ENCODE results near the gene CDK5RAP2. TPM values are rescaled to one million over a fixed set of nuclear protein-coding genes. Genes with fewer than 3 reads are reported as not detected.

The CDK5RAP2 gene
- total RNA-seq, 1 donor from 2014 or later: 74.0 TPM

DNA sequence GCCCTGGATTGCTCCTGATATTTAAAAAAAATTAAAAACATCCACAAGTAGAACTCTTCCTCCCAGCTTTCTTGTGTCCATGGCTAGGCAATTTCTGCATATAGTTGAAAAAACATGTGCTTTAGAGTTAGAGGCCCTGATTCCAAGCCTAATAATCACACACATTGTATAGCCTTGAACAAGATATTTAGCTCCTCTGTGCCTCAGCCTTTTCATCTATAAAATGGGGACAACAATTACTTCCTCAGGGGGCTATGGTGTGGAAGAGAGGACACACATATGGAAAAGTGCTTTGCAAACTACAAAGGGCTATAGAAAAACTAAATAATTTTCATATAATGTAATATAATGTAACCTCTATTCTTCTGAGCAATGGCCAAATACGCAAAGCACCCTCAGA is 23.0 kb upstream of the CDK5RAP2 start:
- no peak for DNase-seq
- intact Hi-C loops (cut with DNase I): no loop called here
- ATAC-seq (ENCODE audit: poor library complexity): no peak

DNA sequence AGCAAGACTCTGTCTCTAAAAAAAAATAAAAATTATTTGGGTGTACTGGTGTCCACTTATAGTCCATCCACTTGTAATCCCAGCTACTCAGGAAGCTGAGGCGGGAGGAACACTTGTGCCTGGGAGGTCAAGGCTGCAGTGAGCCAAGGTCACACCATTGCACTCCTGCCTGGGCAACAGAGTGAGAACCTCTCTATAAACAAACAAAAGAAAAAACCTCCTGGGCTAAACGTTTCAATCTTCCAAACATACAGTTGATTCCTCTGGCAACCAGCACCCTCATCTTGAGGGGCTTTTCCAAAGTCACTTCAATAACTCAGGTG is 13.9 kb upstream of the CDK5RAP2 start:
- DNase-seq (no peak), ATAC-seq (ENCODE audit: poor library complexity) (no peak)
- intact Hi-C loops (cut with DNase I): no loop called here

DNA sequence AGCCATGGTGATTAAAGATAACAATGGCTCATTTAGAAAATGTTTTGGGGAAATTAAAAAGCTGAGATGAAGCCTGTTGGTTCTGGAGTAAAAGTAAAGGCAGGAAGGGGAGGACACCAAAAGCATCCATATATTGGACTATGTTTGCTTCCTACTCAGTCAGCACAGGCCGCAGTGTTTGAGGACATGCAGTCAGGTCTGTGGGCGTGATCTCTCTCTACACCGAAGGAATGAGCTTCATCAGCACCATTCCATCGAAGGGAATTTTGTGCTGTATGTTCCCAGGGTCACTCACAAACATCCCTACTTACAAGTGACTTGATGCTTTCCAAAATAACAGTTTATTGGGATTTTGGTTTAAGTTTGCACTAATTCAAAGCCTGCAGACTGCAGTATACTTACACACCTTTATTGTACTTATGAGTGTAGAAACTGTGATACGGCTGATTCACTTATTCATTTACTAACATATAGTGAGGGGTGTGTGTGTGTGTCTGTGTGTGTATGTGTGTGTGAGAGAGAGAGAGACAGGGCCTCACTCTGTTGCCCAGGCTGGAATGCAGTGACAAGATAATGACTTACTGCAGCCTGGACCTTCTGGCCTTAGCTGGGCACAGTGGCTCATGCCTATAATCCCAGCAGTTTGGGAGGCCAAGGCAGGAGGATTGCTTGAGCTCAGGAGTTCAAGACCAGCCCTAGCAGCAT is 13.4 kb upstream of the CDK5RAP2 start:
- DNase-seq (no peak), ATAC-seq (ENCODE audit: poor library complexity) (no peak)
- intact Hi-C loops (cut with DNase I): no loop called here

DNA sequence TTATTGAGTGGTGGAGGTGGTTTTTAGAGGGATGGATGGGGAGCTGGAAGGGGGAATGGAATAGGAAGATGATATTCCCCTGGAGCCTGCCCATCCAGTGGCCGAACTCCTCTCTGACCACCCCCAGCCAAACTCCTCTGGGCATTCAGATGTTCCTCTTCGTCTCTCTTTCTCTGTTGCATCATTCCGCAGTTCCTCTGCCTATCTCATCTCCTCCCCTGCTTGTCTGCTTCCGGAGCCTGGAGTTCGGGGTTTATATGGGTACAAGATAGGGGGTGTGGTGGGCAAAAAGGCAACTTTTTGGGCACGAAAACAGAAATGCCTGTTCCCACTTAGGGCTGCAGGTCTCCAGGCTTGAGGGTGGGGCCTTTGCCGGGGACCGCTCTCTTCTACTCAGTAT is 12.2 kb upstream of the CDK5RAP2 start:
- ATAC-seq (ENCODE audit: poor library complexity) (no peak), DNase-seq (no peak)
- intact Hi-C loops (cut with DNase I): no loop called here

DNA sequence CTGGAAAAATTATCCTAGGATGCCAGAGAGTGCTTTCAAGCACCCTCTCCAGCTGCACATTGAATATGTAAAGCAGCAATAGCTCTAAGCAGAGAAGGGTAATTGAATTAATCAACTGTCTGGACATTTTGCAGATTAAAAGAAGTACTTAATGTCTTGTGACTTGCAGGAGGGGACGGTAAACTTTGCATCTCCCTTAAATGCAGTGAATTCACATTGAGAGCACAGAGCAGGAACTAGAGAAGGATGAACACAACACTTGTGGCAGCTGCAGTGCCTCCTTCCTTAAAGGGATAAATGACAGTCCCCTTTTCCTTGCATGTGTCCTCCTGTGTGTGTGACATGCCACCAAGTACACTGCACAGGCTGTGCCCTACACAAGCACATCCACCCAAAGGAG is 7.4 kb upstream of the CDK5RAP2 start:
- no peak for ATAC-seq (ENCODE audit: poor library complexity)
- intact Hi-C loops (cut with DNase I): no loop called here

DNA sequence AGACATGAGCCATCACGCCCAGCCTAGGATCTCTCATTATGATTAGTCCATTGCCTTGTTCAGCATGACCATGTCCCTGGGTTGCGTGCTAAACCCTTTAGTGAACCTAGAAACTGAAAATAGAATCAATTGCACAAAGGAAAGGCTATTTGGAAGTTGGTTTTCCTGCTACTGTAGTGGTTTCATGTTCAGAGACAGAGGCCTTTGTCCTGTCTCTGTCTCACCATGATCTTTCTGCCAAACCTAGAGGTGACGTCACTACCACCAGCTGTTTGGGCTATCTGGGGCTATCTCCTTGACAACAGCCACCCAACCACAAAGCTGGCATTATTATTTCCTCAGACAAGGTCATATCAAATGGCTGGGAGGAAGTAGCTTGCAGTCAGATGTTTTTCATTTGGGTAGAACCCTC is 4.0 kb upstream of the CDK5RAP2 start:
- intact Hi-C loops (cut with DNase I): no loop called here
- peak; percentile 22 for ATAC-seq (ENCODE audit: poor library complexity)
- DNase-seq: no peak

More for the DNA sequence above, 7.4 kb upstream of the CDK5RAP2 start:
- no peak for DNase-seq

DNA sequence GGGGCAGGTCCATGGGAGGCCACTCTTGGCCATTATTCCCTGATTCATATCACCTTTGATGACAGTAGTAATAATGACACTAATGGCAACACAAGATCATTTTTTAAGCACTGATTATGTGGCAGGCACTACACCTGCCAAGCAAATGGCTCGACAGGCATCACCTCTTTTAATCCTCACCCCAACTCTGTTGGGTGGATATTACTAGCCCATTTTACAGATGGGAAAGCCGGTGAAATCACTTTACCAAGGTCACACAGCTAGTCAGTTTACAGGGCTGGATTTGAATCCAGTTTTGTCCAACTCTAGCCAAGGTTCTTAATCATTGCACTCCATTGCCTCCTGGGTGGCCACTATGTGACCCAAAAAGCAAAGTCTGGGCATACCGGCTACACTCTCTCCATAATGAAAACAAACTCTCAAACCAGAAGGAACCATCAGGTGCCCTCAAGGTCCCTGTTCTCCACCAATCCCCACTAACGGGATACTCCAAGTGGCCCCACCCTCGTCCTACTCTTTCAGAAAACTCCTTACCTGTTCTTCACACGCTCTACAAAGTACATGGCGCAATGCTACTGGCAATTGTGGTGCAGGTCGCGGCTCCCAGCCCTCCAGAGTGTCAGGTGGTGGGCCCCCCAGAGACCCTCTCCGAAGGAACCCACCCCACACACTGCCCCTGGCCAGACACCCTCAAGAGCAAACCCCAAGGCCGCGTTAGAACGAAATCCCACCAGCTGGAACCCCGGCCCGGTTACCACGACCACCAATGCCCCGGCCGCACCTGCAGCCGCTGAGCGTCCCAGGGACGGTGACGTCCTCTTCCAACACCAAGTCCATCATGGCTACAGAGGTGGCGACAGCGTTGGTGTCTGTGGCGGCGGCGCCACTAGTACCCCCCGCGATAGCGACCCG is 572 bp downstream of the CDK5RAP2 start:
- intact Hi-C loops (cut with DNase I): no loop called here
- no peak for DNase-seq
- ATAC-seq (ENCODE audit: poor library complexity): peak; percentile 4

DNA sequence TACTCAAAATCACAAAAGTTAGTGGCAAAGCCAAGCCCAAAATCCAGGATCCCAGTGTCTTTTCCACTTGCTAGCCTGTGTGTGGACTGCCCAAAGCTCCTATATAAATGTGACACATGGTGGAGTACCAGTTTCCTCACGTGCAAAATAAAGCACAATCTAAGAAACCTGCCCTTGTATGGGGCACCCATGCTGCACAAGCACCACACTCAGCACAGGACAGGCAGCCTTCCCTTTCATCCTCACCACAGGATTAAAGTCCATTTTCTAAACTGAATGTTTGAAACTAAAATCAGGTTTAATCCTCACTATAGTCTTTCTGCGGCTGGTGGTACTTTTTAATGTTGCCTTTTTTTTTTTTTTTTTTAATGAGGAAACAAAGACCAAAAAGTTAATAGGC is 5.5 kb downstream of the CDK5RAP2 start:
- DNase-seq: no peak
- intact Hi-C loops (cut with DNase I): no loop called here
- ATAC-seq (ENCODE audit: poor library complexity): no peak

DNA sequence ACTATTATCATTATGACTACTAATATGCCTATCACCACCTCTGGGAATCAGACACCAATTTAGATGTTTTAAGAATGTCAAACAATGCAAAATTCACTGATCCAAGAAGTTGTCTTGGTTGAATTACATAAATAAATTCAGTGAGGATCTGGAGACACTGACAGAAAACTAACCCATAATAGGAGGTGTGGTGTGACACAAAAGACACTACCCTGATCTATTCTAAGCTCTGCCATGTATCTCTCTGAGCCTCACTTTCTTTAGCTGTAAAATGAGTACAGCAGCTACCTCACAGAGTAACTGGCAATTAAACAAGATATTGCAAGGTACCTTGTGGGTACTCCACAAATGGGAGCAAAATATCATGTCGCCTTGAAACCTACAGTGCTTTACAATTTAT is 7.5 kb downstream of the CDK5RAP2 start:
- intact Hi-C loops (cut with DNase I): no loop called here
- DNase-seq: no peak
- no peak for ATAC-seq (ENCODE audit: poor library complexity)

DNA sequence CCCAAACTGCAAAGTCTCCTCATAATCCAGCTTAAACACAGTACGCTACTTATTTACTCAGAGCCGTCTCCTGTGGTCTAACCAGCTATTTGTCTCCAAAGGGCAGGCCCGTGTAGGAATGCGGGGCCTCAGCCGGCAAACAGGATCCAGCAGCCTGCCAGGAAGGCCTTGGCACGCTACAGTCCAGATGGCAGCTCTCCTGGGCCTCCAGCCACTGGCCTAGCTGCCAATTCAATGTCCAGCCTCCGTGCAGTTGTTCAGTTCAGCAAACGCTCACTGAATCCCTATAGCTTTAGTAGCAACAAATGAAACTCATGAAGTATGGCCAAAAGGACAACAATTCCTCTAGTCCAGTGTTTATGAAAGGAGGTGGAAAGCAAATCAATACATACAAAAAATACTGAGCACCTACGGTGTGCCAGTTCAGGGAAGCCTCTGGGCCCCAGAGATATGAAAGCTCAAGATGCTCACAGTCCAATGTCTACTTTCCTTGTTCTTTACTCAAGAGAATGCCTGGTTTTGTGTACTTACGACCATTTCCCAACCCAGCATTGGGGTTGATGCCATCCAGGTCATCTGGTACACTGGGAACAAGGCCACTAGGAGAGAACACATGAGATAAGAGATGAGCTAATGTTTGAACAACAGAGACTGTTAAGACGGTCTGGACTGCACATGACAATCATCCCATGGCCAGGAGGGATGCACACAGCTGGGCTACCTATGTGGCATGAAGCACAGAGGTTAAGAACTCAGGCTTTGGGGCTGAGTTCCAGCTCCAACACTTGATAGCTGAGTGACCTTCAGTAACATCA is 8.3 kb downstream of the CDK5RAP2 start:
- DNase-seq: peak; percentile 79
- peak; percentile 92 for ATAC-seq (ENCODE audit: poor library complexity)

DNA sequence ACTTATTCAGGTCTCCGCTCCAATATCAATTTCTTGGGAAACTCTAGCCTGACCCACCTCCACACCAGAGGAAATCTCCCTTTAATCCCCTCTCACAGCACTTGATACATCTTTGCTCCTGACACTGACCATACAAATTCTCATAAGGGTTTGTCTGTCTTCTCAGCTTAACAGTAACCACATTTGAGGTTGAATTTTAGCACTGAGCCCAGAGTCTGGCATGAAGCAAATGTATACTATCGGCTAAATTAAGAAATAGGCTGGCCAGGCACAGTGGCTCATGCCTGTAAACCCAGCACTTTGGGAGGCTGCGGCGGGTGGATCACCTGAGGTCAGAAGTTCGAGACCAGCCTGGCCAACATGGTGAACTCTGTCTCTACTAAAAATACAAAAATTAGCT is 9.7 kb downstream of the CDK5RAP2 start:
- intact Hi-C loops (cut with DNase I): no loop called here

More for the DNA sequence above, 8.3 kb downstream of the CDK5RAP2 start:
- intact Hi-C loops (cut with DNase I): no loop called here

DNA sequence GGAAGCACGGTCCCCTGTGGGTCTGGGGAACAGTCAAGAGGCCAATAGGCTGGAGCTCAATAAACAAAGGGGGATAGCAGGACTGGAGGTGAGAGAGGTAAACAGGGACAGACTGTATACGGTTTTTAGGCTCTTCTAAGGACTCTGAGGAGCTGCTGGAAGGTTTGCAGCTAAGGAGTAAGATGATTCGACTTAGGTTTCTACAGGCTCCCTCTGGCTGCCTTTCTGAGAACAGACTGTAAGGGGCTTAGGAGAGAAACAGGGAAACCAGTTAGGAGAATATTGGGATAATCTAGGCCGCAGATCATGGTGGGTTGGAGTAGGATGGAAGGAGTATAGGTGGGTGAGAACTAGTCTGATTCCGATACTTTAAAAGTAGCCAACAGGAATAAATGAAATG is 10.4 kb downstream of the CDK5RAP2 start:
- DNase-seq (no peak), ATAC-seq (ENCODE audit: poor library complexity) (no peak)
- intact Hi-C loops (cut with DNase I): no loop called here

More for the DNA sequence above, 9.7 kb downstream of the CDK5RAP2 start:
- ATAC-seq (ENCODE audit: poor library complexity) (no peak), DNase-seq (no peak)

DNA sequence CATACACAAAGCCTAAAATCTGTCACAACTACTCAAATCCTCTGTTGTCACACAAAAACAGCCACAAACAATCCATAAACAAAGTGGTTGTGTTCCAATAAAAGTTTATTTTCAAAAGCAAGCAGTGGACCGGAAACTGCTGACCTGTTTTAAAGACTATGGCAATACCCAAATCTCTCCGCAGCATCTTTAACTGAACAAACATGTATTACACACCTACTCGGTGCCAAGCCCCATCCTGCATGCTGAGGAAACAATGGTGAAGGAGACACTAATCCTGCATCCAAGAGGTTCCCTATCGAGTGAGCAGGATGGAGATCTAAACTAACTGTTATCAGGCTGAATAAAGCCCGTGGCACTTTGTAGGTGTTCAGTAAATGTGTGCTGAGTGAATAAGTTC is 11.2 kb downstream of the CDK5RAP2 start:
- ATAC-seq (ENCODE audit: poor library complexity) (no peak), DNase-seq (no peak)
- intact Hi-C loops (cut with DNase I): no loop called here

DNA sequence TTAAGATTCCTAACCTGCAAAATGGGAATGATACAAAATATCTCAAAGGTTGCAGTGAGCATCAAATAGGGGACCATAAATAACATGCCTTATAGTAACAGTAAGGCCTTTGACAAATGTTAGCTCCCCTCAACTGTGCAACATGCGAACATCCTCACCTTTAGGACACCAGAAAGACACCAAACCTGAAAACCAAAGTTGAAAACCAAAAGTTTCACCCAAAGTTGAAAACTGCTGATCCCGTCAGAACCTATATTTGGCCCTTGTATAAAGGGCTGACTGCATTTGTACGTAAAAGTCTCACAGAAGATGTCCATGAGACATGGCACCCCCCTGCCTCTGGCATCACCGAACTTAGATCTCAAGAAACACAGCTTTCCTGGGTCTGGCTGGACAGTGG is 12.1 kb downstream of the CDK5RAP2 start:
- DNase-seq (no peak), ATAC-seq (ENCODE audit: poor library complexity) (no peak)
- intact Hi-C loops (cut with DNase I): no loop called here

DNA sequence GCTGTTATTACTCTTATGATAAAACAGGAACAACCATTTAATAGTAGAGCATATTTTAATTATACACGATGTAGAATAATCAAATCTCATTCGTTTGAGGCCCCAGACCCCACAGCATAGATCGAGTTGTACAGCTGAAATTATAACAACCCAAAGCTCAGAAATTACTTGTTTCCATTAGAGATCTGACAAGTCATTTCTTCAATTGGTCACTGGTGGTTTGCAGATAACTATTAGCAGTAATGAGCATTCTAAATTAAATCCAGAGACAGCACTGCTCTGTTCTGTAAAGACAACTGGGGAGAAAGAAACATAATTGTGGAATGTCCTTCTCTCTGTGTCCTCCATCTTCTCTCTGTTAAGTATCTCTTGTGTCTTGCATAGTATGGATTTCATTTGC is 12.9 kb downstream of the CDK5RAP2 start:
- DNase-seq (no peak), ATAC-seq (ENCODE audit: poor library complexity) (no peak)
- intact Hi-C loops (cut with DNase I): no loop called here

DNA sequence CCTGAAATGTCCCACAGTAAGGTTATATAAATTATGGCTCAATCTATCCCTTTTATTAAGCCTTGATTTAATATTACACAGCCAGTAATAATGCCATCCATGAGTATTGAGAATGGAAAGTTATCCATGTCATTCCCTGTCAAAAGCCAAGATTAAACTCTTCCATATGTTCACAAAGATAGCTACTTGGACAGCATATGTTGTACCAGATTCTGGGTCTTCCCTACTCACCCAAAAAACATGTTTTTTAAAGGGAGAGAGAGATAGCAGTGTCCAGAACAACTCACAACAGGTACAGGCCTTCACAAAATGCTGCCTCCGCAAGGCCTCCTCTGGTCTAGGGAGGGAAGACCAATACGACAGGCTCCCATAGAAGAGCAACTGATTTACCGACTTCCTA is 15.4 kb downstream of the CDK5RAP2 start:
- no peak for DNase-seq
- ATAC-seq (ENCODE audit: poor library complexity): no peak
- intact Hi-C loops (cut with DNase I): no loop called here

DNA sequence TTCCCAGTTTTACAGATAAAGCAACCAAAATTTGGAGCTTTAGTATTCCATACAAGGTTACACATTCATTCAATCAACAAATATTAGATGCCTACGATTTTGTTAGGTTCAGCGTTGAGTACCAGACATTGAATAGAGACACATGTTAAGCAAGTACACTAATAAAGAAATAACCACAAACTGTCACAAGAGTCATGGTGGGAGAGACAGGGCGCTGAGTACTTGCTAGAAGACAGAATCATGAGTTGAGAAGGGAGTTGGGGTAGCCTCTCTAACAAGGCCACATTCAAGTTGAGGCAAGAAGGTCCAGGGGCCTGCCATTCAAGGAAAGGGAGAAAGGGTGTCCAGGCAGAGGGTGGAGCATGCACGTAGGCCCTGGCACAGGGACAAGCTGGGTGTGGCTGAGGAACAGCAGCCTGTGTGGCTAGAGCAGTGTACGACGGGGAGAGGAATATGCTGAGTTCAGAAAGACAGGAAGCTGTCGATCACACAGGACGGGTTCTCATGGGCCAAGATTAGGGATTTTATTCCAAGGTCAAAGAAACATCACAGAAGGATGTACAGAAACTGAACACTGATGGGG is 17.0 kb downstream of the CDK5RAP2 start:
- peak; percentile 62 for DNase-seq
- intact Hi-C loops (cut with DNase I): no loop called here
- ATAC-seq (ENCODE audit: poor library complexity): peak; percentile 56

DNA sequence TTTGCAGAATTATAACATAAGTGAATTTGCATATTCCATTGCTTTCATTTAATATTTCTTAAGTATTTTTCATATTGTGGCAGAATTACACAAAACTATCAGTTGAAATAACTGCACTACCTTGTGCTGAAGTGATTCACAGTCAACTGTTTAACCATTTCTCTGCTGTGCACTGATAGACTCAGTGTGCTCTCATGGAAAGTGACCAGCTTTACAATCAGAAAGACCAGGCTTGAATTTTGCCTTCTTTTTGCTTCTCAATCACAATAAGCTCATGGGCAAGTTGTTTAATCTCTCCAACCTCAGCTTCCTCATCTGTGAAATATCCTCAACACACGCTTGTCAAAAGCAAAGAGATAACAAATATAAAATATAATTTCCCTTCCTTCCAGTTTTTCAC is 18.3 kb downstream of the CDK5RAP2 start:
- intact Hi-C loops (cut with DNase I): no loop called here
- DNase-seq (no peak), ATAC-seq (ENCODE audit: poor library complexity) (no peak)

DNA sequence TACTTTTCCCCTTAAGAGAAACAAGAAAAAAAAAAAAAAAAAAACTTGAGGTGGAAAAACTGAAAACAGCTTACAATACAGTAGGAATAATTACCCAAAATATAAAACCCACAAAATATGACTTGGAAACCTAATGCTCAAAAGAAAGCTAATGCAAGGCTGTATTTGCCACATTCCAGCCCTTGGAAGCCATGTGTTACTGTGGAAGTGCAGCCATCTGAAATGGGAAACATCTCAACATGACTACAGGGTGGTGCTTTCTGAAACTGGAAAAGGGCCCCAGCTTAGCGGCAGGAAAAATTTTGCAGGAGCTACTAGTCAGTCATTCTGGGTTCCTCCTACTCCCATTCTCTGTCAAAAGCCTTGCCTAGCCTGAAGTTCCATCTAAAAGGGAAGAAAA is 20.4 kb downstream of the CDK5RAP2 start:
- DNase-seq: no peak
- no peak for ATAC-seq (ENCODE audit: poor library complexity)
- intact Hi-C loops (cut with DNase I): no loop called here

Measured in Right ventricle myocardium superior (tissue), 1 donor.